IMR-90 (cell line): Measurements from ENCODE around the gene DCHS2. TPM values are rescaled to one million over a fixed set of nuclear protein-coding genes. Genes with fewer than 3 reads are reported as not detected.

Experiments
- ATAC-seq: fragments of 200-7000 bp; cut with Tn5 transposase; 2 replicates; pipeline ENCODE4 v1.9.1; 2020; ENCODE audit warnings: low read depth, mild to moderate bottlenecking, moderate library complexity
- BruUV-seq: library from RNA; stranded (reverse); fragments of 400-500 nt; replicated peaks from 2 replicates; lab custom pipeline; 2021; lab: Mats Ljungman, UMichigan
- CTCF ChIA-PET: fragments of 300-600 bp; formaldehyde crosslinking; extraction: SDS; loops from one replicate; lab custom pipeline; 2021; ENCODE audit warnings: antibody characterized with exemption; lab: Yijun Ruan, JAX
- POLR2A ChIA-PET: fragments of 300-600 bp; sonication (Branson Sonifier 250); formaldehyde crosslinking; loops from one replicate; lab custom pipeline; 2022; ENCODE audit warnings: antibody characterized with exemption; ENCODE audit not compliant: unreplicated experiment; lab: Charles Lee
- DNase-seq: peaks from one replicate; pipeline ENCODE4 v3.0.0; 2013
- H2AFZ ChIP-seq: replicated peaks from 2 replicates; pipeline ENCODE3; 2013; ENCODE audit warnings: low read length, mild to moderate bottlenecking; ENCODE audit not compliant: poor library complexity
- H2AK5ac ChIP-seq: 2 replicates; pipeline ENCODE4 v1.6.1; 2013; ENCODE audit warnings: low read depth, low read length, inconsistent platforms
- H2AK9ac ChIP-seq: replicated peaks from 2 replicates; pipeline ENCODE3; 2013; ENCODE audit warnings: mild to moderate bottlenecking, low read depth, low read length, moderate library complexity; ENCODE audit not compliant: poor library complexity
- H2BK120ac ChIP-seq: 2 replicates; pipeline ENCODE4 v1.6.1; 2013; ENCODE audit warnings: low read depth, low read length, inconsistent platforms
- H2BK15ac ChIP-seq: 3 replicates; pipeline ENCODE4 v1.6.1; 2013; ENCODE audit warnings: low read depth, low read length, inconsistent platforms
- H2BK20ac ChIP-seq: 2 replicates; pipeline ENCODE4 v1.6.1; 2013; ENCODE audit warnings: low read depth, mild to moderate bottlenecking, inconsistent platforms, low read length, moderate library complexity
- H2BK5ac ChIP-seq: 2 replicates; pipeline ENCODE4 v1.6.1; 2013; ENCODE audit warnings: mild to moderate bottlenecking, low read depth, low read length, inconsistent platforms; ENCODE audit not compliant: poor library complexity, severe bottlenecking
- H3K14ac ChIP-seq: replicated peaks from 2 replicates; pipeline ENCODE4 v1.6.1; 2013; ENCODE audit warnings: low read depth, low read length, inconsistent platforms
- H3K18ac ChIP-seq: 2 replicates; pipeline ENCODE4 v1.6.1; 2013; ENCODE audit warnings: low read depth, low read length, control low read depth
- H3K23ac ChIP-seq: 2 replicates; pipeline ENCODE4 v1.6.1; 2013; ENCODE audit warnings: low read depth, low read length, inconsistent platforms
- H3K27ac ChIP-seq: 2 replicates; pipeline ENCODE4 v1.5.1; 2013; ENCODE audit warnings: mild to moderate bottlenecking, control low read depth, low read length; ENCODE audit not compliant: insufficient read depth
- H3K27me3 ChIP-seq: 2 replicates; pipeline ENCODE4 v1.6.1; 2013; ENCODE audit warnings: low read length; ENCODE audit not compliant: control insufficient read depth, insufficient read depth
- H3K36me3 ChIP-seq: 2 replicates; pipeline ENCODE4 v1.6.1; 2013; ENCODE audit warnings: low read length, mixed read lengths; ENCODE audit not compliant: control insufficient read depth, insufficient read depth
- H3K4ac ChIP-seq: 2 replicates; pipeline ENCODE4 v1.6.1; 2013; ENCODE audit warnings: low read depth, low read length, inconsistent platforms
- H3K4me1 ChIP-seq: 2 replicates; pipeline ENCODE4 v1.6.1; 2013; ENCODE audit warnings: low read length, mixed read lengths; ENCODE audit not compliant: control insufficient read depth, insufficient read depth
- H3K4me2 ChIP-seq: 2 replicates; pipeline ENCODE4 v1.6.1; 2013; ENCODE audit warnings: low read depth, mild to moderate bottlenecking, control low read depth, low read length, moderate library complexity
- H3K4me3 ChIP-seq: 2 replicates; pipeline ENCODE4 v1.5.1; 2013; ENCODE audit warnings: low read depth, mild to moderate bottlenecking, control low read depth, low read length, moderate library complexity; ENCODE audit not compliant: insufficient read depth
- H3K56ac ChIP-seq: 2 replicates; pipeline ENCODE4 v1.6.1; 2013; ENCODE audit warnings: low read length, inconsistent platforms; ENCODE audit not compliant: insufficient read depth; ENCODE audit errors: extremely low read depth
- H3K79me1 ChIP-seq, 2 experiments: 2 replicates each; pipeline ENCODE4 v1.6.1; 2013; ENCODE audit warnings: low read length in 2 of 2, inconsistent platforms in 1 of 2, low read depth in 1 of 2
- H3K9ac ChIP-seq: 2 replicates; pipeline ENCODE4 v1.6.1; 2013; ENCODE audit warnings: low read depth, low read length, control low read depth
- H3K9me1 ChIP-seq: 2 replicates; pipeline ENCODE4 v1.6.1; 2013; ENCODE audit warnings: low read length, inconsistent platforms; ENCODE audit not compliant: insufficient read depth
- H3K9me3 ChIP-seq: 2 replicates; pipeline ENCODE4 v1.6.1; 2013; ENCODE audit warnings: low read length; ENCODE audit not compliant: control insufficient read depth, insufficient read depth
- H4K20me1 ChIP-seq: 2 replicates; pipeline ENCODE4 v1.6.1; 2013; ENCODE audit warnings: low read length, inconsistent platforms; ENCODE audit not compliant: insufficient read depth
- H4K5ac ChIP-seq: 2 replicates; pipeline ENCODE4 v1.6.1; 2013; ENCODE audit warnings: mild to moderate bottlenecking, low read depth, low read length, control low read depth
- H4K8ac ChIP-seq, 2 experiments: 2 replicates each; pipeline ENCODE4 v1.6.1; 2013; ENCODE audit warnings: low read depth in 2 of 2, low read length in 2 of 2, control low read depth in 1 of 2, inconsistent platforms in 1 of 2
- H4K91ac ChIP-seq: 2 replicates; pipeline ENCODE4 v1.6.1; 2013; ENCODE audit warnings: low read depth, low read length, inconsistent platforms; ENCODE audit not compliant: insufficient read depth
- BHLHE40 ChIP-seq: fragments of 150-350 bp; IDR thresholded peaks from 2 replicates; pipeline ENCODE4 v1.6.1; 2016; ENCODE audit warnings: mild to moderate bottlenecking, low read depth, low read length
- CEBPB ChIP-seq: IDR thresholded peaks from 2 replicates; pipeline ENCODE4 v1.6.1; 2012; ENCODE audit warnings: low read depth, low read length, improper control_type of control experiment
- CHD1 ChIP-seq: IDR thresholded peaks from 2 replicates; pipeline ENCODE4 v1.6.1; 2012; ENCODE audit warnings: low read depth, low read length, improper control_type of control experiment
- MAZ ChIP-seq: IDR thresholded peaks from 2 replicates; pipeline ENCODE4 v1.6.1; 2012; ENCODE audit warnings: low read depth, mild to moderate bottlenecking, low read length, improper control_type of control experiment, moderate library complexity, borderline replicate concordance
- MXI1 ChIP-seq: IDR thresholded peaks from 2 replicates; pipeline ENCODE4 v1.6.1; 2012; ENCODE audit warnings: low read depth, mild to moderate bottlenecking, low read length, moderate library complexity, borderline replicate concordance
- POLR2A ChIP-seq: IDR thresholded peaks from 2 replicates; pipeline ENCODE4 v1.6.1; 2012; ENCODE audit warnings: mild to moderate bottlenecking, low read depth, low read length
- RAD21 ChIP-seq: IDR thresholded peaks from 2 replicates; pipeline ENCODE4 v1.6.1; 2012; ENCODE audit warnings: low read length, improper control_type of control experiment
- RCOR1 ChIP-seq: IDR thresholded peaks from 2 replicates; pipeline ENCODE4 v1.6.1; 2012; ENCODE audit warnings: mild to moderate bottlenecking, low read length, improper control_type of control experiment; ENCODE audit not compliant: insufficient replicate concordance
- SMC3 ChIP-seq: fragments of 150-350 bp; IDR thresholded peaks from 2 replicates; pipeline ENCODE4 v1.6.1; 2016; ENCODE audit warnings: low read depth, mild to moderate bottlenecking, antibody characterized with exemption, low read length, moderate library complexity
- dilution Hi-C: fragments of 300-500 bp; cut with HindIII; formaldehyde crosslinking; loops from one replicate; pipeline ENCODE4 v1.14.3; 2018; ENCODE audit warnings: low sequenced_read_pairs; ENCODE audit not compliant: unreplicated experiment
- in situ Hi-C: fragments of 300-500 bp; cut with MboI; formaldehyde crosslinking; loops from 3 replicates; pipeline ENCODE4 v1.14.3; 2019; ENCODE audit warnings: low sequenced_read_pairs, inconsistent platforms, mixed read lengths
- intact Hi-C: fragments of 100-400 bp; cut with micrococcal nuclease; formaldehyde crosslinking; loops from 2 replicates; pipeline ENCODE4 v1.10.0; 2022
- polyA plus RNA-seq, 3 experiments: library from polyadenylated mRNA; depleted of rRNA; stranded (reverse); fragments of >200 nt; gene quantifications; 2 replicates each; pipeline ENCODE4 v1.2.3, GENCODE V29; 2012; ENCODE audit warnings: low replicate concordance in 1 of 3
- total RNA-seq: library from RNA; depleted of rRNA; stranded (reverse); fragments of >200 nt; gene quantifications from 2 replicates; pipeline ENCODE4 v1.2.3, GENCODE V29; 2012
- TF ChIP-seq, protein P1 (sequence below): fragments of 150-350 bp; IDR thresholded peaks from 2 replicates; pipeline ENCODE4 v1.6.1; 2017; ENCODE audit warnings: mild to moderate bottlenecking, antibody characterized with exemption, low read length, low read depth
- TF ChIP-seq, protein P2 (sequence below): conservative IDR thresholded peaks from 2 replicates; pipeline ENCODE4 v1.5.1; 2012; ENCODE audit warnings: mild to moderate bottlenecking, low read depth, low read length, improper control_type of control experiment

The DCHS2 gene
- total and polyA plus RNA-seq, 2 of the 4 experiments (the other 2 are of a cell fraction): not detected

DNA sequence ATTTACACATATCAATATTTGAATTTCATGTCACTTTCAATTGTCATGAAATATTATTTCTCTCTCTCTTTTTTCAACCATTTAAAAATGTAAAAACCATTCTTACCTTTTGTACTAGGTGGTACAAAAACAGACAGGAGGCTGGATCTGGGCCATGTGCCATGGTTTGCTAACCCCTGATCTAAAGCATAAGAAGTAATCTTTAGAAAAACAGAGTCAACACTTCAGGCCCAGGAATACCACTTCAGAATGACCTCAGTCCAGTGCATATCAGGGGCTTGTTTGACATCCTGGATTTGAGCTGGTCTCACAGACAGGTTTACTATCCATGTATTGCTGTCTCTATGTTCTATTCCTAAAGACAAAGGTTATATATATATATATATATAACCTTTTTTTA is 102.5 kb downstream of the DCHS2 start:
- Histone ChIP-seq H3K4me2 (no peak overlapping the region), H3K27me3 (no peaks in the 10 kb centered on the region), H2AK5ac (no peak overlapping the region), H4K8ac (no peak overlapping the region), H2AK9ac (no peak overlapping the region), H3K4me1 (no peaks in the 10 kb centered on the region), H4K20me1 (no peaks in the 10 kb centered on the region), H2BK20ac (no peak overlapping the region), H3K9me1 (no peaks in the 10 kb centered on the region), H2BK120ac (no peak overlapping the region), H2BK15ac (no peak overlapping the region), H3K79me1 (no peaks in the 10 kb centered on the region), H2BK5ac (no peak overlapping the region), H3K9ac (no peak overlapping the region), H3K18ac (no peak overlapping the region), H4K91ac (no peak overlapping the region), H2AFZ (no peak overlapping the region), H3K27ac (no peak overlapping the region), H3K36me3 (no peaks in the 10 kb centered on the region), H4K5ac (no peak overlapping the region), H3K9me3 (no peaks in the 10 kb centered on the region), H3K4me3 (no peak overlapping the region), H3K23ac (no peak overlapping the region), H3K56ac (no peak overlapping the region), H3K4ac (no peak overlapping the region), H3K14ac (no peak overlapping the region)
- DNase-seq: no peak
- BruUV-seq: no TSS peak
- TF ChIP-seq, protein P1, sequence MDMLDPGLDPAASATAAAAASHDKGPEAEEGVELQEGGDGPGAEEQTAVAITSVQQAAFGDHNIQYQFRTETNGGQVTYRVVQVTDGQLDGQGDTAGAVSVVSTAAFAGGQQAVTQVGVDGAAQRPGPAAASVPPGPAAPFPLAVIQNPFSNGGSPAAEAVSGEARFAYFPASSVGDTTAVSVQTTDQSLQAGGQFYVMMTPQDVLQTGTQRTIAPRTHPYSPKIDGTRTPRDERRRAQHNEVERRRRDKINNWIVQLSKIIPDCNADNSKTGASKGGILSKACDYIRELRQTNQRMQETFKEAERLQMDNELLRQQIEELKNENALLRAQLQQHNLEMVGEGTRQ: no peak
- TF ChIP-seq SMC3 (no peak), CHD1 (no peak), CEBPB (no peak), RAD21 (no peak), MAZ (no peak), POLR2A (no peak), MXI1 (no peak), RCOR1 (no peak), BHLHE40 (no peak)
- TF ChIP-seq, protein P2, sequence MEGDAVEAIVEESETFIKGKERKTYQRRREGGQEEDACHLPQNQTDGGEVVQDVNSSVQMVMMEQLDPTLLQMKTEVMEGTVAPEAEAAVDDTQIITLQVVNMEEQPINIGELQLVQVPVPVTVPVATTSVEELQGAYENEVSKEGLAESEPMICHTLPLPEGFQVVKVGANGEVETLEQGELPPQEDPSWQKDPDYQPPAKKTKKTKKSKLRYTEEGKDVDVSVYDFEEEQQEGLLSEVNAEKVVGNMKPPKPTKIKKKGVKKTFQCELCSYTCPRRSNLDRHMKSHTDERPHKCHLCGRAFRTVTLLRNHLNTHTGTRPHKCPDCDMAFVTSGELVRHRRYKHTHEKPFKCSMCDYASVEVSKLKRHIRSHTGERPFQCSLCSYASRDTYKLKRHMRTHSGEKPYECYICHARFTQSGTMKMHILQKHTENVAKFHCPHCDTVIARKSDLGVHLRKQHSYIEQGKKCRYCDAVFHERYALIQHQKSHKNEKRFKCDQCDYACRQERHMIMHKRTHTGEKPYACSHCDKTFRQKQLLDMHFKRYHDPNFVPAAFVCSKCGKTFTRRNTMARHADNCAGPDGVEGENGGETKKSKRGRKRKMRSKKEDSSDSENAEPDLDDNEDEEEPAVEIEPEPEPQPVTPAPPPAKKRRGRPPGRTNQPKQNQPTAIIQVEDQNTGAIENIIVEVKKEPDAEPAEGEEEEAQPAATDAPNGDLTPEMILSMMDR: no peak
- intact Hi-C loops (no loop called here), in situ Hi-C loops (no loop called here), dilution Hi-C loops (no loop called here)
- CTCF ChIA-PET: no interaction called here
- POLR2A ChIA-PET: no interaction called here
- ATAC-seq: no peak
